Activated T-cell treated with anti-CD3 and anti-CD28 coated beads, Interleukin-2, amount 50 U/mL, for 72 hours (primary cell): Measurements from ENCODE around the gene ZNF141. TPM values are rescaled to one million over a fixed set of nuclear protein-coding genes. Genes with fewer than 3 reads are reported as not detected.

Experiments used
- total RNA-seq, 2 donors: library from RNA; stranded (reverse); gene quantifications; one replicate each; pipeline ENCODE4 v1.2.3, GENCODE V29; 2022

Gene ZNF141
- total RNA-seq, 2 donors from 2014 or later, result 31.6 to 32.0 TPM

Other genes with a start within 250 kb of the ZNF141 start
- gene ZNF718, start 213.3 kb upstream of the ZNF141 start, total RNA-seq, result 10 to 100 TPM in 1 of 2 donors, 1 to 10 TPM in 1; 8.1 to 10.2 TPM
- gene ZNF732, start 32.3 kb upstream of the ZNF141 start, total RNA-seq, result not detected
- 10 to 100 TPM; 45.8 to 46.8 TPM for gene ZNF721, start 161.3 kb downstream of the ZNF141 start, total RNA-seq
- gene PIGG, start 161.4 kb downstream of the ZNF141 start, total RNA-seq, result 10 to 100 TPM; 64.8 to 80.8 TPM
- gene TMEM271, start 238.5 kb downstream of the ZNF141 start, total RNA-seq, result not detected